MM.1S (cell line): ENCODE data around the gene MAPK6.
"Not testable (repeated sequence)": the region's sequence is repeated elsewhere in the genome, so short reads cannot be mapped to it uniquely, and the experiment has no call there.

Experiments
- DNase-seq: peaks from one replicate; pipeline ENCODE4 v3.0.0-alpha.2; 2015
- H2AFZ ChIP-seq: fragments of 300-600 bp; sonication (generic); 2 replicates; pipeline ENCODE4 v1.6.0; 2016; ENCODE audit warnings: antibody characterized with exemption, low read length
- H3F3A ChIP-seq: fragments of 300-600 bp; sonication (generic); 2 replicates; pipeline ENCODE4 v1.6.1; 2016; ENCODE audit warnings: mild to moderate bottlenecking, antibody characterized with exemption, low read length, moderate library complexity, mixed read lengths; ENCODE audit not compliant: insufficient read depth
- H3K27ac ChIP-seq: fragments of 300-600 bp; sonication (generic); 2 replicates; pipeline ENCODE4 v1.5.1; 2016; ENCODE audit warnings: mild to moderate bottlenecking, low read length
- H3K27me3 ChIP-seq: fragments of 300-600 bp; sonication (generic); replicated peaks from 2 replicates; pipeline ENCODE4 v1.6.0; 2016; ENCODE audit warnings: low read length; ENCODE audit not compliant: insufficient read depth
- H3K36me3 ChIP-seq: fragments of 300-600 bp; sonication (generic); replicated peaks from 2 replicates; pipeline ENCODE4 v1.6.1; 2016; ENCODE audit warnings: mild to moderate bottlenecking, low read length, mixed read lengths; ENCODE audit not compliant: insufficient read depth
- H3K4me1 ChIP-seq: fragments of 300-600 bp; sonication (generic); 2 replicates; pipeline ENCODE4 v1.6.1; 2016; ENCODE audit warnings: low read length, mixed read lengths
- H3K4me2 ChIP-seq: fragments of 300-600 bp; sonication (generic); 2 replicates; pipeline ENCODE4 v1.6.0; 2016; ENCODE audit warnings: low read depth, low read length
- H3K4me3 ChIP-seq: fragments of 300-600 bp; sonication (generic); 2 replicates; pipeline ENCODE4 v1.5.1; 2016; ENCODE audit warnings: low read length, mixed read lengths
- H3K79me2 ChIP-seq: fragments of 300-600 bp; sonication (generic); 2 replicates; pipeline ENCODE4 v1.6.1; 2016; ENCODE audit warnings: mixed run types, low read length, mixed read lengths
- H3K9ac ChIP-seq: fragments of 300-600 bp; sonication (generic); 2 replicates; pipeline ENCODE4 v1.6.1; 2016; ENCODE audit warnings: low read length, mixed read lengths
- H3K9me2 ChIP-seq: fragments of 300-600 bp; sonication (generic); replicated peaks from 2 replicates; pipeline ENCODE4 v1.6.1; 2016; ENCODE audit warnings: mild to moderate bottlenecking, low read length, mixed read lengths; ENCODE audit not compliant: insufficient read depth
- H3K9me3 ChIP-seq: fragments of 300-600 bp; sonication (generic); replicated peaks from 2 replicates; pipeline ENCODE4 v1.6.1; 2016; ENCODE audit warnings: mild to moderate bottlenecking, low read length, mixed read lengths; ENCODE audit not compliant: insufficient read depth
- H4K20me1 ChIP-seq: fragments of 300-600 bp; sonication (generic); 2 replicates; pipeline ENCODE4 v1.6.1; 2016; ENCODE audit warnings: mild to moderate bottlenecking, low read length, moderate library complexity, mixed read lengths; ENCODE audit not compliant: insufficient read depth
- CTCF ChIP-seq: fragments of 300-600 bp; sonication (generic); IDR thresholded peaks from 2 replicates; pipeline ENCODE4 v1.5.1; 2016; ENCODE audit warnings: antibody characterized with exemption, low read length, mixed read lengths
- EZH2 ChIP-seq: fragments of 300-600 bp; sonication (generic); optimal IDR thresholded peaks from 2 replicates; pipeline ENCODE3; 2017; ENCODE audit warnings: low read depth, mild to moderate bottlenecking, antibody characterized with exemption, low read length, mixed read lengths
- EZH2phosphoT487 ChIP-seq: fragments of 300-600 bp; sonication (generic); IDR thresholded peaks from 2 replicates; pipeline ENCODE4 v1.6.1; 2018; ENCODE audit warnings: antibody characterized with exemption, low read length

The MAPK6 gene

GRCh38 chr15:52093539-52094510, 74.8 kb downstream of the MAPK6 start:
- no peak overlapping the region for H3K4me3 ChIP-seq
- H2AFZ ChIP-seq: no peak overlapping the region
- no peak overlapping the region for H3K9ac ChIP-seq
- H3K4me1 ChIP-seq: no peaks in the 10 kb centered on the region
- no peak overlapping the region for H3K4me2 ChIP-seq
- no peak for TF ChIP-seq EZH2
- no peak for TF ChIP-seq EZH2phosphoT487
- TF ChIP-seq CTCF: no peak
- H3K9me2 ChIP-seq: no peaks in the 10 kb centered on the region
- H3K36me3 ChIP-seq: no peaks in the 10 kb centered on the region
- no peak overlapping the region for H3K27ac ChIP-seq
- DNase-seq: no peak
- no peaks in the 10 kb centered on the region for H3F3A ChIP-seq
- no peaks in the 10 kb centered on the region for H4K20me1 ChIP-seq
- no peaks in the 10 kb centered on the region for H3K79me2 ChIP-seq
- H3K9me3 ChIP-seq: no peaks in the 10 kb centered on the region
- no peaks in the 10 kb centered on the region for H3K27me3 ChIP-seq

GRCh38 chr15:52094811-52095584, 76.0 kb downstream of the MAPK6 start:
- no peaks in the 10 kb centered on the region for H3K36me3 ChIP-seq
- no peak for DNase-seq
- H4K20me1 ChIP-seq: no peaks in the 10 kb centered on the region
- no peak overlapping the region for H3K4me3 ChIP-seq
- H3K9me3 ChIP-seq: no peaks in the 10 kb centered on the region
- no peaks in the 10 kb centered on the region for H3K27me3 ChIP-seq
- H3K9ac ChIP-seq: no peak overlapping the region
- TF ChIP-seq EZH2phosphoT487 (no peak), EZH2 (no peak), CTCF (no peak)
- H3K27ac ChIP-seq: no peak overlapping the region
- no peak overlapping the region for H3K4me2 ChIP-seq
- no peaks in the 10 kb centered on the region for H3K4me1 ChIP-seq
- H3F3A ChIP-seq: no peaks in the 10 kb centered on the region
- no peaks in the 10 kb centered on the region for H3K79me2 ChIP-seq
- no peaks in the 10 kb centered on the region for H3K9me2 ChIP-seq
- no peak overlapping the region for H2AFZ ChIP-seq

GRCh38 chr15:52095597-52096262, 76.7 kb downstream of the MAPK6 start:
- H3K4me3 ChIP-seq: no peak overlapping the region
- H2AFZ ChIP-seq: no peak overlapping the region
- H3K79me2 ChIP-seq: no peaks in the 10 kb centered on the region
- no peaks in the 10 kb centered on the region for H3K9me3 ChIP-seq
- DNase-seq: no peak
- no peak overlapping the region for H3K4me2 ChIP-seq
- no peaks in the 10 kb centered on the region for H3K36me3 ChIP-seq
- H3K9me2 ChIP-seq: no peaks in the 10 kb centered on the region
- no peak overlapping the region for H3K9ac ChIP-seq
- H3K27ac ChIP-seq: no peak overlapping the region
- TF ChIP-seq CTCF: no peak
- TF ChIP-seq EZH2phosphoT487: no peak
- no peak for TF ChIP-seq EZH2
- no peaks in the 10 kb centered on the region for H4K20me1 ChIP-seq
- no peaks in the 10 kb centered on the region for H3F3A ChIP-seq
- no peaks in the 10 kb centered on the region for H3K27me3 ChIP-seq
- H3K4me1 ChIP-seq: no peaks in the 10 kb centered on the region

- not testable (repeated sequence) for H3F3A ChIP-seq, DNase-seq, H3K9me3 ChIP-seq, H3K9me2 ChIP-seq, H3K9ac ChIP-seq, H3K4me2 ChIP-seq, H3K79me2 ChIP-seq, H3K27ac ChIP-seq, H3K36me3 ChIP-seq, H2AFZ ChIP-seq, H4K20me1 ChIP-seq, H3K27me3 ChIP-seq, H3K4me1 ChIP-seq, H3K4me3 ChIP-seq
Observed at GRCh38 chr15:52096536-52096935, 77.5 kb downstream of the MAPK6 start.
